ENCODE results near the gene LRP6.

The LRP6 gene

DNA sequence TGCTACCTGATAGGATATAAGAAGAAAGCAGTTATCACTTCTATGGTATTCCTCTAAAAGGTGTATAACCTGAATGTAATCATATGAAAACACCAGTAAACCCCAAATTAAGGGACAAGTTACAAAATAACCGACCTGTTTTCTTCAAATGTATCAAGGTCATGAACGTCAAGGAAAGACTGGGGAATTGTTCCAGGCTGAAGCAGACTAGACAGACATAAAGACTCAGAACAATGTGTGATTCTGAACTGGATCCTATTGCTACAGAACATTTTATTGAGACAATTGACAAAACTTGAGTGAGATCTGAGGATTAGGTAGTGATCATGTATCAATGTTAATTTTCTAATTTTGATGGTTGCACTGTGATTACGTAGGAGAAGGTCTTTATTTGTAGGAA, 15.4 kb upstream of the LRP6 start:
- no peak overlapping the region for H3K4me3 ChIP-seq (ENCODE audit: low read length)
- H3K4me1 ChIP-seq (ENCODE audit: control insufficient read depth, insufficient read depth, low read length), result peaks cover 14% of the 10 kb centered on the region
- H3K27me3 ChIP-seq (ENCODE audit: control insufficient read depth, insufficient read depth, low read length), result no peaks in the 10 kb centered on the region
- no peaks in the 10 kb centered on the region for H3K9me3 ChIP-seq (ENCODE audit: control insufficient read depth, low read length)
- H3K36me3 ChIP-seq (ENCODE audit: control insufficient read depth, insufficient read depth, low read length), result no peaks in the 10 kb centered on the region
- no peak overlapping the region for H3K9ac ChIP-seq (ENCODE audit: low read length)

GRCh38 chr12:12281134-12281533, 14.3 kb upstream of the LRP6 start:
- no peak overlapping the region for H3K4me3 ChIP-seq (ENCODE audit: low read length)
- H3K27me3 ChIP-seq (ENCODE audit: control insufficient read depth, insufficient read depth, low read length), result no peaks in the 10 kb centered on the region
- H3K4me1 ChIP-seq (ENCODE audit: control insufficient read depth, insufficient read depth, low read length), result peaks cover 14% of the 10 kb centered on the region
- H3K36me3 ChIP-seq (ENCODE audit: control insufficient read depth, insufficient read depth, low read length), result no peaks in the 10 kb centered on the region
- H3K9ac ChIP-seq (ENCODE audit: low read length), result no peak overlapping the region
- H3K9me3 ChIP-seq (ENCODE audit: control insufficient read depth, low read length), result no peaks in the 10 kb centered on the region

- H3K27me3 ChIP-seq (ENCODE audit: control insufficient read depth, insufficient read depth, low read length), result no peaks in the 10 kb centered on the region
Observed at GRCh38 chr12:12278899-12279298, 12.1 kb upstream of the LRP6 start.

GRCh38 chr12:12275874-12276273, 9.0 kb upstream of the LRP6 start:
- no peaks in the 10 kb centered on the region for H3K27me3 ChIP-seq (ENCODE audit: control insufficient read depth, insufficient read depth, low read length)
- no peak overlapping the region for H3K9ac ChIP-seq (ENCODE audit: low read length)
- no peaks in the 10 kb centered on the region for H3K36me3 ChIP-seq (ENCODE audit: control insufficient read depth, insufficient read depth, low read length)
- H3K4me1 ChIP-seq (ENCODE audit: control insufficient read depth, insufficient read depth, low read length), result peaks cover 5% of the 10 kb centered on the region
- no peaks in the 10 kb centered on the region for H3K9me3 ChIP-seq (ENCODE audit: control insufficient read depth, low read length)
- no peak overlapping the region for H3K4me3 ChIP-seq (ENCODE audit: low read length)

More at GRCh38 chr12:12278899-12279298, 12.1 kb upstream of the LRP6 start:
- H3K9ac ChIP-seq (ENCODE audit: low read length), result no peak overlapping the region
- H3K4me3 ChIP-seq (ENCODE audit: low read length), result no peak overlapping the region
- no peaks in the 10 kb centered on the region for H3K36me3 ChIP-seq (ENCODE audit: control insufficient read depth, insufficient read depth, low read length)
- no peaks in the 10 kb centered on the region for H3K9me3 ChIP-seq (ENCODE audit: control insufficient read depth, low read length)
- peaks cover 15% of the 10 kb centered on the region for H3K4me1 ChIP-seq (ENCODE audit: control insufficient read depth, insufficient read depth, low read length)

DNA sequence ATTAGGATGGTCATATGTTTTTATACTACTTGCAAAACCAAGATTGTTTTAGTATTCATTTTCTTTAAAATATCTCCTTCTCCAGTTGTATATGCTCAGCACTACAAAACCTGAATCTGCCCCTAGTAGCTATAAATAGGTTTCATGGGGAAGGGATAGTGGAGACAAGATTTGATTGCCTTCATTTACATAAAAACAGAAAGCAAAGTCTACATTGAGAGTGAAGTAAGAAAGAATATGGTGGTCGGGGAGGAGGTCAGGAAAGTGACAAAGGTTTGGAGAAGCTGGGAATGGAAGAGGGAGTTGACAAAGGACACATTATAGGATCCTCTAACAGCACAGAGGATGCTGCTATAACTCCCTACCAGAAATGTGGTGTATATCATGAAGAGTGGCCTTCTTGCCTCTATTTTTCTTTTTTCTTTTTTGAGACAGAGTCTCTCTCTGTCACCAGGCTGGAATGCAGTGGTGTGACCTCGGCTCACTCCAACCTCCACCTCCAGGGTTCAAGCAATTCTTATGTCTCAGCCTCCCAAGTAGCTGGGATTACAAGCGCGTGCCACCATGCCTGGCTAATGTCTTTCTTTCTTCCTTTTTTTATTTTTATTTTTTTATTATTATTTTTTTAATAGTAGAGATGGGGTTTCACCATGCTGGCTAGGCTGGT, 6.6 kb upstream of the LRP6 start:
- Histone ChIP-seq H3K9me3 (ENCODE audit: control insufficient read depth, low read length) (no peaks in the 10 kb centered on the region), H3K4me1 (ENCODE audit: control insufficient read depth, insufficient read depth, low read length) (peaks cover 5% of the 10 kb centered on the region), H3K9ac (ENCODE audit: low read length) (no peak overlapping the region), H3K36me3 (ENCODE audit: control insufficient read depth, insufficient read depth, low read length) (no peaks in the 10 kb centered on the region), H3K27me3 (ENCODE audit: control insufficient read depth, insufficient read depth, low read length) (no peaks in the 10 kb centered on the region), H3K4me3 (ENCODE audit: low read length) (no peak overlapping the region)

- H3K4me1 ChIP-seq (ENCODE audit: control insufficient read depth, insufficient read depth, low read length), result peaks cover 6% of the 10 kb centered on the region
- no peak overlapping the region for H3K4me3 ChIP-seq (ENCODE audit: low read length)
- H3K9me3 ChIP-seq (ENCODE audit: control insufficient read depth, low read length), result no peaks in the 10 kb centered on the region
Observed at GRCh38 chr12:12272869-12273268, 6.0 kb upstream of the LRP6 start.

GRCh38 chr12:12270226-12270625, 3.4 kb upstream of the LRP6 start:
- no peak overlapping the region for H3K9ac ChIP-seq (ENCODE audit: low read length)
- H3K36me3 ChIP-seq (ENCODE audit: control insufficient read depth, insufficient read depth, low read length), result no peaks in the 10 kb centered on the region
- no peaks in the 10 kb centered on the region for H3K9me3 ChIP-seq (ENCODE audit: control insufficient read depth, low read length)
- peaks cover 3% of the 10 kb centered on the region for H3K27me3 ChIP-seq (ENCODE audit: control insufficient read depth, insufficient read depth, low read length)
- peaks cover 5% of the 10 kb centered on the region for H3K4me1 ChIP-seq (ENCODE audit: control insufficient read depth, insufficient read depth, low read length)
- H3K4me3 ChIP-seq (ENCODE audit: low read length), result no peak overlapping the region

More at GRCh38 chr12:12272869-12273268, 6.0 kb upstream of the LRP6 start:
- Histone ChIP-seq H3K36me3 (ENCODE audit: control insufficient read depth, insufficient read depth, low read length) (no peaks in the 10 kb centered on the region), H3K9ac (ENCODE audit: low read length) (no peak overlapping the region), H3K27me3 (ENCODE audit: control insufficient read depth, insufficient read depth, low read length) (no peaks in the 10 kb centered on the region)

GRCh38 chr12:12267742-12268200, 927 bp upstream of the LRP6 start:
- peaks cover 3% of the 10 kb centered on the region for H3K27me3 ChIP-seq (ENCODE audit: control insufficient read depth, insufficient read depth, low read length)
- H3K36me3 ChIP-seq (ENCODE audit: control insufficient read depth, insufficient read depth, low read length), result no peaks in the 10 kb centered on the region
- H3K9ac ChIP-seq (ENCODE audit: low read length), result peak overlapping the region; percentile 86
- H3K4me3 ChIP-seq (ENCODE audit: low read length), result peak overlapping the region; percentile 88
- no peaks in the 10 kb centered on the region for H3K9me3 ChIP-seq (ENCODE audit: control insufficient read depth, low read length)
- H3K4me1 ChIP-seq (ENCODE audit: control insufficient read depth, insufficient read depth, low read length), result peaks cover 11% of the 10 kb centered on the region

GRCh38 chr12:12266389-12266872, 413 bp downstream of the LRP6 start:
- no peaks in the 10 kb centered on the region for H3K36me3 ChIP-seq (ENCODE audit: control insufficient read depth, insufficient read depth, low read length)

GRCh38 chr12:12265571-12266388, 1.1 kb downstream of the LRP6 start:
- Histone ChIP-seq H3K9ac (ENCODE audit: low read length) (peak overlapping the region; percentile 86), H3K27me3 (ENCODE audit: control insufficient read depth, insufficient read depth, low read length) (peaks cover 3% of the 10 kb centered on the region), H3K4me3 (ENCODE audit: low read length) (peak overlapping the region; percentile 88), H3K36me3 (ENCODE audit: control insufficient read depth, insufficient read depth, low read length) (no peaks in the 10 kb centered on the region), H3K9me3 (ENCODE audit: control insufficient read depth, low read length) (no peaks in the 10 kb centered on the region), H3K4me1 (ENCODE audit: control insufficient read depth, insufficient read depth, low read length) (peaks cover 11% of the 10 kb centered on the region)

More at GRCh38 chr12:12266389-12266872, 413 bp downstream of the LRP6 start:
- H3K9me3 ChIP-seq (ENCODE audit: control insufficient read depth, low read length), result no peaks in the 10 kb centered on the region
- peak overlapping the region; percentile 88 for H3K4me3 ChIP-seq (ENCODE audit: low read length)
- H3K9ac ChIP-seq (ENCODE audit: low read length), result peak overlapping the region; percentile 86
- H3K4me1 ChIP-seq (ENCODE audit: control insufficient read depth, insufficient read depth, low read length), result peaks cover 11% of the 10 kb centered on the region
- H3K27me3 ChIP-seq (ENCODE audit: control insufficient read depth, insufficient read depth, low read length), result peaks cover 3% of the 10 kb centered on the region

GRCh38 chr12:12265035-12265434, 1.8 kb downstream of the LRP6 start:
- Histone ChIP-seq H3K4me1 (ENCODE audit: control insufficient read depth, insufficient read depth, low read length) (peaks cover 11% of the 10 kb centered on the region), H3K4me3 (ENCODE audit: low read length) (no peak overlapping the region), H3K36me3 (ENCODE audit: control insufficient read depth, insufficient read depth, low read length) (no peaks in the 10 kb centered on the region), H3K9ac (ENCODE audit: low read length) (peak overlapping the region; percentile 86), H3K9me3 (ENCODE audit: control insufficient read depth, low read length) (no peaks in the 10 kb centered on the region), H3K27me3 (ENCODE audit: control insufficient read depth, insufficient read depth, low read length) (peaks cover 3% of the 10 kb centered on the region)

DNA sequence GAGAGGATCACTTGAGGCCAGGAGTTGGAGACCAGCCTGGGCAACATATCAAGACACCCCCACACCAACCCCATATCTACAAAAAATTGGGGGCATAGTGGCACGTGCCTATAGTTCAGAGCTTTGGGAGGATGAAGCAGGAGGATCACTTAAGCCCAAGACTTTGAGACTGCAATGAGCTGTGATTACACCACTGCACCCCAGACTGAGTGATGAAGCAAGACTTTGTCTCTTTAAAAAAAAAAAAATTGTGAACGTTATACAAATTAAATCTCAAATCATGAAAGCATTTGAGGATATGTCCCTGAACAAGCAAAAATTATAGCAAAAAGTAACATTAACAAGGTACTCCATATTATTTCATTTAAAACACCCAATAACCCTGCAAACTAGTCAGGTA, 2.9 kb downstream of the LRP6 start:
- Histone ChIP-seq H3K36me3 (ENCODE audit: control insufficient read depth, insufficient read depth, low read length) (no peaks in the 10 kb centered on the region), H3K27me3 (ENCODE audit: control insufficient read depth, insufficient read depth, low read length) (peaks cover 3% of the 10 kb centered on the region), H3K9me3 (ENCODE audit: control insufficient read depth, low read length) (no peaks in the 10 kb centered on the region), H3K9ac (ENCODE audit: low read length) (no peak overlapping the region), H3K4me3 (ENCODE audit: low read length) (no peak overlapping the region), H3K4me1 (ENCODE audit: control insufficient read depth, insufficient read depth, low read length) (peaks cover 11% of the 10 kb centered on the region)
